ENCODE measurements around the gene GAMT.

Gene GAMT

GRCh38 chr19:1384085-1384462, 17.3 kb downstream of the GAMT start:
- no peak for DNase-seq (ENCODE audit: low spot score)

DNA sequence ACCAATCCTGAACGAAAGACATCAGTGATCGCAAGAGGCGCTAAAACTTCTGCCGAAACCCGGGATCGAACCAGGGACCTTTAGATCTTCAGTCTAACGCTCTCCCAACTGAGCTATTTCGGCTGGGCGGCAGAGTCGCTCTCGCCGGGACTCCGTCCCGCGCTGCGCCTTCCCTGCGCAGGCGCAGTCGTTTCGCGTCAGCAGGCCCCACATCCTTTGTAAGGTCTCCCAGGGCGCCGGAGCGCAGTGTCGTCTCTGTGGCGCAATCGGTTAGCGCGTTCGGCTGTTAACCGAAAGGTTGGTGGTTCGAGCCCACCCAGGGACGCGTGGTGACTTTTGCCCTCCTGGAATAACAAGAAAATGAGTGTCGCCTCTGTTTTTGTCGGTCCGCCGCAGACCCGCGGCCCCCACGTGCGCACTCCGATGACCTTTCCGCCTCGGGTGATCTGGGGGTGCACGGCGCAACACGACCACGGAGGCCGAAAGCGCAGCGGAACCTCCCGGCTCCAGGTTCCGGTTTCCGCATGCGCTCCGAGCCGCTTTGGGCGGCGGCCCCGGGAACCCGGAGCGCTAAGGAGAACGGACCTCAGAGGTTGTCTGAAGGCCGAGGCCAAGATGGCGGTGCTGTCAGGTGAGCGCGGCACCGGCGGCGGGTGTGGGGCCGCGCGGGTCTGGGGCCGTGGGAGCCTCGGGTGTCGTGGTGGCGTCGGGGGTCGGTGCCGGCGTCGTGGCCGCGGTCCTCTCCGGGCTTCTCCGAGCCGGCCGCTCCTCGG, 17.8 kb downstream of the GAMT start, which contains the start of gene NDUFS7:
NDUFS7 (plus strand) TSS at position 596 of the 773 bp plus-strand sequence; CDS start at position 616, 20 bp downstream.
- peak; percentile 92 for DNase-seq (ENCODE audit: low spot score)

- DNase-seq (ENCODE audit: low spot score), result no peak
Observed at GRCh38 chr19:1383017-1383311, 18.4 kb downstream of the GAMT start.

DNA sequence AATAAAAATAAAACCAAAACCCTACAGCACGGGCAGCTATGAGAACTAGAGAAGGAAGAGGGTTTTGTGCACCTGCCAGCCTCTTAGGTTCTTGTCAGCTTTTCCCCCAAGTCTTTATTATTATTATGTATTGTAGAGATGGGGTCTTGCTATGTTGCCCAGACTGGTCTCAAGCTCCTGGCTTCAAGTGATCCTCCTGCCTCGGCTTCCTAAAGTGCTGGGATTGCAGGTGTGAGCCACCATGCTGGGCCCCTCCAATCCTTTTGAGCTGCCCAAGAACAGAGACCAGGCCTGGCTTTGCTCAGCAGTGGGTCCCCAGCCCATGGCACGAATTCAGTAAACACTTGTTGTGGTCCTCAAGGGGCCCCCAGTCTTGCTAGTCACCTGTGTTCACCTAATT, 19.1 kb downstream of the GAMT start:
- DNase-seq (ENCODE audit: low spot score), result no peak

- no peak for DNase-seq (ENCODE audit: low spot score)
Observed at GRCh38 chr19:1379961-1380489, 21.3 kb downstream of the GAMT start.

- DNase-seq (ENCODE audit: low spot score), result no peak
Observed at GRCh38 chr19:1379126-1379905, 22.0 kb downstream of the GAMT start.

DNA sequence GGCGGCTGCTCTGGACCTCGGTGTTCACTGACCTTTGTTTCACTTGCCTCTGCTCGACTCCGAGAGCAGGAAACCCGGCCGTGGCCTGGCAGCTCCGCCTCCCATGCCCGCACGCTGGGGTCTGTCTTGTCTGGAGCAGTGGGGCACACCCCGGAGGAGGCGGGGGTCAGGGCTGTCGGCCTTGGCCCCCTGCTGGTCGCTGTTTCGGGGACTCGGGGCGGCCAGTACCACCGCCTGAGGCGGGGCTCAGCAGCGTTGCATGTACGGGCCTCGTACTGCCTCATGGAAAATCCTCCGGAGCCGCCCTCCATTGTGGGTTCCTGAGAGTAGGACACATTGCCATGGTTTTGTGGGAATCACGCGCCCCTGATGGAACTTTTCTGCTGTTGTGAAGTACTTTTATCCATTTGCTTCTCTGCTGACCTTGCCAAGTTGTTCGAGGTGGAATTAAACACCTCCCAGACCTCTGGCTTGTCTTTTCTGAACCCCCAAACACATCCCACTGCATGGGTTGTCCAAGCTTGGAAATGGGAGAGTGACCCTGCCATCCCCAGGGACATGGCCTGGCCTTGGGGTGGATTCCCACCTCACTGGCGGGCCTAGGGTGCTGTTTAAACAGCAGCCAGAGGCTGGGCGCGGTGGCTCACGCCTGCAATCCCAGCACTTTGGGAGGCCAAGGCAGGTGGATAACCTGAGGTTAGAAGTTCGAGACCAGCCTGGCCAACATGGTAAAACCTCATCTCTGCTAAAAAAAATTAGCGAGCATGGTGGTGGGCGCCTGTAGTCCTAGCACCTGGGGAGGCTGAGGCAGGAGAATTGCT, 23.2 kb downstream of the GAMT start:
- no peak for DNase-seq (ENCODE audit: low spot score)

GRCh38 chr19:1377176-1377964, 24.0 kb downstream of the GAMT start:
- no peak for DNase-seq (ENCODE audit: low spot score)

- no peak for DNase-seq (ENCODE audit: low spot score)
Observed at GRCh38 chr19:1376415-1376805, 24.9 kb downstream of the GAMT start.

GRCh38 chr19:1374250-1374577, 27.1 kb downstream of the GAMT start:
- no peak for DNase-seq (ENCODE audit: low spot score)

DNA sequence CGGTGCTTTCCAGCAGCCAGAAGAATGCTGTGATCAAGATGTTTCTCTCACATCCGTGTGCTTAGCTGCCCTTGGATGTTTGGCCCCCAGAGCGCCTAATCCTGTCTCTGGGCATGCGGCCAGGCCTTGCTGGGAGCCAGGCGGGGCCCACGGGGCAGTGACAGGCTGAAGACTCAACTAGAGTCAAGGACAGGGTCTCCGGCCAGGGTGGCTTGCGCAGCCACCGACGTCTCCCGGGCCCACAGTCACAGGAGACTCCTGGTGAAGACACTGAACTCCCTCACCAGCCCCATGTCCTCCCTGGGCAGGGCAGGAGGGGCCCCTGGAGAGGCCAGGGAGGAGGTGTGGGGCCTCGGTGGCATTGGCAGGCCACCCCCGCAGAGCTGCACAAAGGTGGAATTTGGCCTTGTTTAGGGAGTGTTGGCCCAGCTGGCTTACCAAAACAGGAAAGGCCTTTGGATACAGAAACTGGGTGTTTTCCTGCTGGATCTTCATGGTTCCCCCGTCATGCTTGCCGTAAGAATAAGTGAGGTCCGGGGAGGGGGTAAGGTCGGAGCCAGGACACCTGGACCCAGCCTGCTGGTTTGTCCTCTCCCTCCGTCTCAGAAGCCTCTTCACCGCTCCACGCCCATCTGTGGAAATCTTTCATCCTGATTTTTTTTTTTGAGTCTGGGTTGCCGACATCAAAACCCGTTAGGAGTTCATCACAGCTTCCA, 27.6 kb downstream of the GAMT start:
- DNase-seq (ENCODE audit: low spot score), result no peak

DNA sequence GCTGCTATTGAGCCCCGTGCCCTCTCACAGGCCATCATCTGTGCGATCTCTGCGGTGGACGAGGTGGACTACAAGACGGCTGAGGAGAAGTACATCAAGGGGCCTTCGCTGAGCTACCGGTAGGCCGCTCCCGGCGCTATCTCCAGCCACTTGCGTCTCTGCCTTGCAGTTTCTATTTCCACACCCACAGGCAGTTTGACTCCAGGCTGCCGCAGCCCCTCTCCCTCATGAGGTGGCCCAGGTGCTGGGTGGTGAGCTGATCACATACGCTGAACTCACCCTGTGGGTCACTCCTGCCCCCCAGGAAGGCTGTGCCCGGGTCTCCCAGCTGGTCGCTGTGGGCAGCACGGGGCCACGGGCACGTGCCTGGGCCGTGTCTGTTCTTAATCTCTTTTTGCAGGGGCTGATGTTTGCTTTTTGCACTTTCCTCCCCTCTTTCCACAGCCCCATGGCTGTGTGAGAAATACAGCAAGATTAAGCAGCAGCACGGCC, 28.3 kb downstream of the GAMT start:
- DNase-seq (ENCODE audit: low spot score), result no peak

DNA sequence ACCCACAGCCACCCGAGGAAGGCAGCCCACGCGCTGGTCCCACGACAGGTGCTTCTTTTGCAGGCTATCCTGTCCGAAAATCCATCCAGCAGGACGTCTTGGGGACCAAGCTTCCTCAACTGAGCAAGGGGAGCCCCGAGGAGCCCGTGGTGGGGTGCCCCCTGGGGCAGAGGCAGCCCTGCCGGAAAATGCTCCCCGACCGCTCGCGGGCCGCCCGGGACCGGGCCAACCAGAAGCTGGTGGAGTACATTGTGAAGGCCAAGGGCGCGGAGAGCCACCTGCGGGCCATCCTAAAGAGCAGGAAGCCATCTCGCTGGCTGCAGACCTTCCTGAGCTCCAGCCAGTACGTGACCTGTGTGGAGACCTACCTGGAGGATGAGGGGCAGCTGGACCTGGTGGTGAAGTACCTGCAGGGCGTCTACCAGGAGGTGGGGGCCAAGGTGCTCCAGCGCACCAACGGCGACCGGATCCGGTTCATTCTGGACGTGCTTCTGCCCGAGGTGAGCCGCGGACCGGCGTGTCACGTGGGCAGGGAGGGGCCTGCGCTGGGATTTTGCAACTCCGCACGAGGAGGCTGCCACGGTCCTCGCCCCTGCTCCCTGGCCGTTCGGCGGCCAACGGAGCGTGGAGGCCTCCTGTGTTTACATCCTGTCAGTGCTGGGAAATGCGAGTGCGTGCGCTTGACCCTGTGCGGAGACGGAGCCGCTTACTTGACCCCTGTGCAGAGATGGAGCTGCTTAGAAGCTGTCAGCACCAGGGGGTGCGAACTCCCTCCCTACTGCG, 30.6 kb downstream of the GAMT start:
- DNase-seq (ENCODE audit: low spot score), result no peak

DNA sequence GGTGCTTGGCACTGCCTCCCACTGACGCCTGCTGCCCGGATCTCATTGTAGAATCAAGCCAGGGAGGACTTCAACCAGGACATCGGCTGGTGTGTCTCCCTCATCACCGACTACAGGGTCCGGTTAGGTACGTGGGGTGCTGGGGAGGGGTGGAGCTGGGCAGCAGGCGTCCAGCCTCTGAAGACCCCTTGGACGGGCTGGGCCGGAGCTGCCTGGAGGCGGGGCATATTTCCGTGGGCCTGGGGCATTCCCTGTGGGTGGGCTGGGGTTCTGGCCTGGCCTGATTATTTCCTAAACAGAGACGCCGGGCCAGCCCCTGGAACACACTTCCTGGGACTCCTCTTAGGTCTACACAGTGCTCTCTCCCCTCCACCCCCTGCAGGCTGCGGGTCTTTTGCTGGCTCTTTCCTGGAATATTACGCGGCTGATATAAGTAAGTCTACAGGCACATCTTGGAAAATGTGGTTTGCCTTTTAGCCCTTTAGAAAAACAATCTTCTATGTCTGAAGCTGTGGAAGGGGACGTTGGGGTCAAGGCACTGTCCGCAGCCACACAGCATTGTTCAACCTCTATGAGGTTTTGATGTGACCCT, 32.0 kb downstream of the GAMT start:
- no peak for DNase-seq (ENCODE audit: low spot score)

DNA sequence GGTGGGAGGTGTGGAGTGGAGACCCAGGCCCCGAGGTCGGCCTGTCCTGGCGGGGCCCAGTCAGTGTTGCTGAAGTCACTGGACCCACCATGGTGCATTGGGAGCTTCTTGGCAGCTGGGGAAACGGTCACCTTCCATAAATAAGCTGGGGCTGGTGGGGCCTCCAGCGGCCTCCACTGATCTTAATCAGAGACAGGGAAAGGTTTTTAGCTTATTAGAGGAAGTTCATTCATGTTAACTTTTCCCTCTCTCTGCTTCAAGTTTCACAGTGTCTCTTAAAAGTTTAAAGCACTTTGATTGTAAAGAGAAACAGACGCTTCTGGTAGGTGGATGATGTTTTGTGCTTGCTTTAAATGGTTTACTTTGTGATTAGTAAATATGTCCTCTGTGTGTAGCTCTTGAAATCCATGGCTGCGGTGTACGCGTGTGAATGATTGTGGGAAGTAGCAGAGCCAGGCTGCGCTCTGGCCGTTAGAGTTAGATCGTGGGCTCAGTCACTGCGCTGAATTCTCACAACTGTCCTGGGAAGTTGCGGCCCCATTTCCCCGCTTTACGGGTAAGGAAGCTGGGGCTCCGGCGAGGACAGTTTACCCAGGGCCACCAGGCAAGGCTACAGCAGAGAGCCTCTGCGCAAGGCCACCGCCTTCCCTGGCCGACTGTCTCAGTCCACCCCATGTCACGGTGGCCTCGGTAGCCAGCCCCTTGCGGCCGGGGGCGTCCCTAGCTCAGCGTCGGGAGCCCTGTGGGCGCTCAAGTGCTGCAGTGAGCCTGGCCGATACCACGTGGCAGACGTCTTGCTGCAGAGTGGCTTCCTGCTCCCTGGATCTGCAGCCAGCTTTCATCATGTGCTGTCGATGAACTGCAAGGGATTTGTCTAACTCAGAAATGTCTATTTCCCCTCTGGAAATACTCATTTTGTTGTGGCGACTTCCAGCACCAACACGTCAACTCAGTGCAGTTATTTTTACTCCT, 34.2 kb downstream of the GAMT start:
- DNase-seq (ENCODE audit: low spot score), result no peak

DNA sequence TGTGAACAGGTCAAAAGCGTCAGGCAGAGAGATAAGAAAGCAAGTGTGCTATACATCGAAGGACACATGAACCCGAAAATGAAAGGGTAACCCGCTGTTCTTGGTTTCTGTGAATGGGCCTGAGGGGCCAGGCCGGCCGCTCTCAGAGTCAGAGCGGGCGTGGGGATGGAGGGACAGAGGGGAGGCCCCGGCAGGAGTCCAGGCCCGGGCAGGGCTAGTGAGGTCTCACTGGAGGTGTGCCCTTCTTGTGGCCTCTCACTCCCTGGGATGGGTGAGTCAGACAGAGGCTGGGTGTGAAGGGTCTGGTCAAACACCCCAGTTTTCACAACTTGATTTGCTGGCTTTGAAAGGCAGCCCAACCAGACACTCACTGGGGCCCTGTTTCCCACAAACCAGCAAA, 35.0 kb downstream of the GAMT start:
- DNase-seq (ENCODE audit: low spot score), result no peak

DNA sequence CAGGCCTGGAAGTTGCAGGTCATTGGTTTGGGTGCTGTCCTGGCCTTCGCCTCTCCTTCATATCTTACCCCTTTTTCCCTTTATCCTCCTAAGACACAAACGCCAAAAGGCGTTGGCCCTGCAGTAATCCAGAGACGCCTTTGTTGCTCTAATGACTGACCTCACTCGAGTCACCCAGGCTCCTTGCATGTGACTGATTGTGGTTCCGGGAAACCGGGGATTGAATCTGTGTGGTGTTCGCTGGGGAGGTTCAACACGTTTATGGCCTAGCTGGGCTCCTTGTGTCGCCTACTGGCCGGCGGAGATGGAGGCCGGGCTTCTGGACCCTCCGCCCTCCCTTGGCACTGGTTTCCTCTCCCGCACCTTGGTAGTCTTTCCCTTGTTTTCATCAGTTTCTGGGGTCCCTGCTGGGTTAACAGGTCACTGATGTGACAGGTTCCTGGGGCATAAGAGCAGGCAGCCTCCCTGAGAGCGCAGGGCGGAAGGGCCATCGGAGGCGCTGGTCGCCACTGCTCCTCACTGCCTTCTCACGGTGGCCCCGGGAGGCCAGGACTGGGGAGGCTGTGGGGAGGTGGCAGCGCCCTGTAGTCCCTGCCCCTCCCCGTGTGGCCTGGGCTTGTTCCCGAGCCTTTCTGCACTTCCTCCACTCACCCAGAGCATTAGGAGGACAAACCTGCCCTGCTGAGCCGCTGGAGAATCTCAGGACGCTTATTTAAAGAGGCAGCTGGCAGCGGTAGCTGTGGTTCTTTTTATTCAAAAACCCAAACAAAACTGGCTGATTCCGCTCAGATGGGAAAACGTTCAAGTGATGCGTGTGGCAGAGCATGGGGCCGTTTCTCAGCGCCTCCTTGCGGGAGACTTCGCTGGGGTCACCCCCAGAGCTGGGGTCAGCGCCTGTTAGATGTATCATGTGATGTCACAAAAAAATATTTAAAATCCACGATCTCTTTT, 35.7 kb downstream of the GAMT start:
- no peak for DNase-seq (ENCODE audit: low spot score)
